Neutrophil (primary cell): ENCODE measurements around the gene KCNJ9.
A peak's percentile ranks its signal among the peaks of the same experiment; 100 is the strongest.

Source experiments
- H3K27ac ChIP-seq: fragments of 200-600 bp; sonication (generic); 2 replicates; pipeline ENCODE4 v1.5.1; 2016; ENCODE audit warnings: mild to moderate bottlenecking, moderate library complexity
- H3K27me3 ChIP-seq: fragments of 200-600 bp; sonication (generic); 2 replicates; pipeline ENCODE4 v1.6.0; 2016; ENCODE audit warnings: mild to moderate bottlenecking
- H3K36me3 ChIP-seq: fragments of 200-600 bp; sonication (generic); 2 replicates; pipeline ENCODE4 v1.5.1; 2017
- H3K4me1 ChIP-seq, 2 experiments: fragments of 200-600 bp in 1 of 2; sonication (generic) in 1 of 2; 1 replicate in 1 of 2; 2 replicates in 1 of 2; pipeline versions ENCODE4 v1.5.1 to v1.6.1; 2013 to 2016; ENCODE audit warnings: low read depth in 1 of 2, low read length in 1 of 2, mild to moderate bottlenecking in 1 of 2, moderate library complexity in 1 of 2; ENCODE audit not compliant: control insufficient read depth in 1 of 2, insufficient read depth in 1 of 2
- H3K4me3 ChIP-seq, 2 experiments: fragments of 200-600 bp in 1 of 2; sonication (generic) in 1 of 2; 1 replicate in 1 of 2; 2 replicates in 1 of 2; pipeline ENCODE4 v1.5.1; 2013 to 2016; ENCODE audit warnings: low read depth in 1 of 2, low read length in 1 of 2, mild to moderate bottlenecking in 1 of 2, moderate library complexity in 1 of 2
- H3K9me3 ChIP-seq: fragments of 200-600 bp; sonication (generic); 2 replicates; pipeline ENCODE4 v1.5.1; 2016
- TF ChIP-seq, protein P1 (sequence below): fragments of 200-600 bp; sonication (generic); IDR thresholded peaks from 2 replicates; pipeline ENCODE4 v1.5.1; 2016; ENCODE audit warnings: antibody characterized with exemption

Gene KCNJ9

DNA sequence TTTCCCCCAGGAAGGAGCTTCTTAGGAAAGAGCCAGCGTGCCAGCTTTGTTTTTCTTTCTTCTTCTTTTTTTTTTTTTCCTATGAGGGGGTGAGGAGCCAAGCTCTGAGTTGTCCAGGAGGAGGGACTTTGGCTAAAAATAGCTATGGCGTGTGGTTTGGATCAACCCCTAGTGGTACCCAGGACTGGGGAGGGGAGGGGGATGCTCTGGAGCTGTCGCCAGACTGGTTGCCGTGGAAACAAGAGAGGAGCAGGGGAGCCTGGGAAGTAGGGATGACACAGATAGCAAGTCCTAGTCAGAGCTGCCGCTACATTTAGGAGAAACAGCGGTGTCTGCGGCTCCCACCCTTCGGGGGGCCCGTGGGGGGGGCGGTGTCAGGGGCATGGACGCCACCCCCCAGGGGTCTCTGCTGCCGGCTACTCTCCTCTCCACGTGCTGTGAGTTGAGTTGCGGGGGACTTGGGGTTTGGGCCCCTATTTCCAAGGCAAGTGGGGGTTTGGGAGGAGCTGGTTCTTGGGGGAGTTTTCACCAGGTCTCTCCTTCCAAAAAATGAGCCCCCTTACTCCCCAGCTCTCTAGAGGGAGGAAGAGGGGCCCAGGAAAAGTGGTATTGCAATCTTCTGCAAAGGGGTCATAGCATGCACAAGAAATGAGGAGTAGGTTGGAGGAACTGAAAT, at the start of gene KCNJ9:
Gene KCNJ9, plus strand, starts transcription at position 278 of the 676 bp plus-strand sequence. CDS start 2,493 bp downstream, outside the sequence.
- Histone ChIP-seq H3K4me3 (no peak within 1 kb of the TSS), H3K36me3 (no peaks in the 10 kb centered on the region), H3K4me1 (peaks cover 0 to 8% of the 10 kb centered on the region in 2 experiments), H3K27ac (no peak within 1 kb of the TSS), H3K9me3 (no peaks in the 10 kb centered on the region), H3K27me3 (peaks cover 83% of the 10 kb centered on the region)
- TF ChIP-seq, protein P1, sequence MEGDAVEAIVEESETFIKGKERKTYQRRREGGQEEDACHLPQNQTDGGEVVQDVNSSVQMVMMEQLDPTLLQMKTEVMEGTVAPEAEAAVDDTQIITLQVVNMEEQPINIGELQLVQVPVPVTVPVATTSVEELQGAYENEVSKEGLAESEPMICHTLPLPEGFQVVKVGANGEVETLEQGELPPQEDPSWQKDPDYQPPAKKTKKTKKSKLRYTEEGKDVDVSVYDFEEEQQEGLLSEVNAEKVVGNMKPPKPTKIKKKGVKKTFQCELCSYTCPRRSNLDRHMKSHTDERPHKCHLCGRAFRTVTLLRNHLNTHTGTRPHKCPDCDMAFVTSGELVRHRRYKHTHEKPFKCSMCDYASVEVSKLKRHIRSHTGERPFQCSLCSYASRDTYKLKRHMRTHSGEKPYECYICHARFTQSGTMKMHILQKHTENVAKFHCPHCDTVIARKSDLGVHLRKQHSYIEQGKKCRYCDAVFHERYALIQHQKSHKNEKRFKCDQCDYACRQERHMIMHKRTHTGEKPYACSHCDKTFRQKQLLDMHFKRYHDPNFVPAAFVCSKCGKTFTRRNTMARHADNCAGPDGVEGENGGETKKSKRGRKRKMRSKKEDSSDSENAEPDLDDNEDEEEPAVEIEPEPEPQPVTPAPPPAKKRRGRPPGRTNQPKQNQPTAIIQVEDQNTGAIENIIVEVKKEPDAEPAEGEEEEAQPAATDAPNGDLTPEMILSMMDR = no peak

DNA sequence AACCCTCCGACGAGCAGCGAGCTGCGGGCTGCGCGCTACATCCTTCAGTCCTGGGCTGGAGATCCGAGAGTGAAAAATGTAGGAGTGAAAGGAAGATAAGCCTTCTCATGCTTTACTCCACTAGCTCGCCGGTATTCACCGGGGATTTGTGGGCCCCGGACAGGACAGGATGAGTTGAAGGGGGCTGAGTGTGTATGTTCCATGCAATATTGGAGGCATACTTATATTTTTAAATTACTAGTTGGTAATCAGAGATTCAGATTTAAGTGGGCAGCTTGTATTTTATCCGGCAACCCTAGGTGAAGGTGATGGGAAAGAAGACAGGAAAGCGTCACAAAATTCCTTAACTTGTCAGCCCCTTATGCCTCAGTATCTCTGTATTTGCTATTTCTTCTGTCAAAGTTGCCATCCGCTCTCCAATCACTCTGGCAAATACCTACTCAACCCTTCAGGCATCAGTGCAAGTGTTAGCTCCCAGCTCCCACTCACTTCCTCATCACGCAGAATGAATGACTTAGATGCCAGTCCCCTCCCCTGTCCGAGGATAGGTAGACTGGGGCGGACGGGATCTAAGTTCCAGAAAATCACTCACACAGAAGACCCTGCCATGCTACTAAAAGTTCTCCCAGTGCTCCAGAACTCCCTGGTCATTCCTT, 49.0 kb upstream of the KCNJ9 start:
- H3K4me3 ChIP-seq = peak overlapping the region; percentile 90 to 94
- H3K9me3 ChIP-seq = no peaks in the 10 kb centered on the region
- TF ChIP-seq, protein P1 = no peak
- no peaks in the 10 kb centered on the region for H3K36me3 ChIP-seq
- H3K27me3 ChIP-seq = peaks cover 48% of the 10 kb centered on the region
- peaks cover 17% of the 10 kb centered on the region in 2 experiments for H3K4me1 ChIP-seq
- H3K27ac ChIP-seq = peak overlapping the region; percentile 51

DNA sequence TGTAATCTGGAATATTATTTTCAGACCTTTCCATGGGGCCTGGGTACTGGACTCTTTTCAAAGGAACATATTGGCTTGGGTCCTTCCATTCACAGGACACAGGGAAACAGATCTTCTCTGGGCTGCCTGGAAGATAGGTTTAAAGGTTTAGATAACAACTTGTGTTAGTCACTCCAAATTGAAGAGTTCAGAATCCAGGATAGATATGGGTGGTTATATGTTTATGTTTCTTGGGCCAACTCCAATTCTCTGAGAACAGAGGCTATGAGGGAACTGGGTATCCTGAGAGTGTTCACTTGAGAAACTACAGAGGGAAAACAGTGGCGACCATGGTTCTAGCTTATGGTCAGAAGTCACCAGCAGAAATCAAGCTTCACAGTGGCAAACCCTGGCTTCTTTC, 40.9 kb upstream of the KCNJ9 start:
- Histone ChIP-seq H3K4me3 (no peak overlapping the region), H3K9me3 (no peaks in the 10 kb centered on the region), H3K36me3 (no peaks in the 10 kb centered on the region), H3K27ac (no peak overlapping the region), H3K27me3 (peaks cover 24% of the 10 kb centered on the region), H3K4me1 (no peaks in the 10 kb centered on the region)
- TF ChIP-seq, protein P1 = no peak

DNA sequence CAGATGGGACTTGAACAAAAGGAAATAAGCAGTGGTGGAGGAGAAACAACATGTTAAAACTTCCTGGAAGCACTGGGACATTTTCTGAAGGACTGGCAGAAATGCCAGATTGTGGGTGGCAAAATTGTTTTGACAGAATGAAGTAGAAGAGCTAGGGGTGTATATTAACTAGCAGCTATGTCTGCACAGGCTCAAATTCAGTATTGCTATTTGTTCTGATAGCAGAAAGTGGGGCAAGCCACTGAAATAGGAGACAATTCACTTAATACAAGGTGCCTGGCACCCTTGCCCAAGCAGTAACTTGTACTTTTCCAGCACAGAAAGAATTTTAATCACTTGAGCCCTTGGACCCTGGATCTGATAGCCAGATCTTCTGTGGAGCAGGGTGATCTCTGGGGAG, 37.8 kb upstream of the KCNJ9 start:
- H3K4me1 ChIP-seq = peaks cover 4 to 9% of the 10 kb centered on the region in 2 experiments
- TF ChIP-seq, protein P1 = no peak
- peaks cover 48% of the 10 kb centered on the region for H3K27me3 ChIP-seq
- no peak overlapping the region for H3K4me3 ChIP-seq
- H3K27ac ChIP-seq = no peak overlapping the region
- no peaks in the 10 kb centered on the region for H3K9me3 ChIP-seq
- H3K36me3 ChIP-seq = no peaks in the 10 kb centered on the region

DNA sequence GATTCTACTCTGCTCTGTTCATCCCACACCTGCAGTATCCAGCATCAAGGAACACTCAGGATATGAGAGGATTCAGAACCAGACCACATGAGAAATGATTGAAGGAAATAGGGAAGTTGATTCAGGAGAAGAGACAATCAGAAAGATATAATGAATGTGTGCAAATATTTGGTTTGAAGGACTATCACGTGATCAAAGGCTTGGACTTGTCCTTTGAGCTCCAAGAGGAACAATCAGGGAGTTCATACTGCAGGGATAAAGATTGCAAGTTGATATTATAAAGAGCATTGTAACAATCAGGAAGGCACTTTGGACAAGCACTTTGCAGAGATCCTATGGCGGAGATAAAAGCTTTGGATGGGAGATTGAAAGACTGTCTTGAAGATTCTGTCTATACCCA, 35.7 kb upstream of the KCNJ9 start:
- no peaks in the 10 kb centered on the region for H3K36me3 ChIP-seq
- TF ChIP-seq, protein P1 = no peak
- peaks cover 4 to 9% of the 10 kb centered on the region in 2 experiments for H3K4me1 ChIP-seq
- no peaks in the 10 kb centered on the region for H3K9me3 ChIP-seq
- no peak overlapping the region for H3K27ac ChIP-seq
- H3K4me3 ChIP-seq = no peak overlapping the region
- peaks cover 48% of the 10 kb centered on the region for H3K27me3 ChIP-seq
